Activated CD4-positive, alpha-beta T cell treated with anti-CD3 and anti-CD28 coated beads, Interleukin-2, amount 50 U/mL, for 16 hours (primary cell): ENCODE data around the gene BCL2.

Experiments used
- DNase-seq: peaks from one replicate; pipeline ENCODE4 v3.0.0-alpha.2; 2020

The BCL2 gene

GRCh38 chr18:63325086-63325686 is 5.6 kb upstream of the BCL2 start:
- DNase-seq, result no peak

- DNase-seq, result peak; percentile 77
Observed at GRCh38 chr18:63322908-63323634, 3.5 kb upstream of the BCL2 start.

GRCh38 chr18:63322206-63322605 is 2.6 kb upstream of the BCL2 start:
- DNase-seq, result no peak

- DNase-seq, result no peak
Observed at GRCh38 chr18:63321291-63321690, 1.7 kb upstream of the BCL2 start.

- DNase-seq, result no peak
Observed at GRCh38 chr18:63320975-63321265, 1.4 kb upstream of the BCL2 start.

GRCh38 chr18:63320123-63320974 is 780 bp upstream of the BCL2 start:
- DNase-seq, result peak; percentile 89

GRCh38 chr18:63318889-63319382 is 633 bp downstream of the BCL2 start:
- no peak for DNase-seq

- DNase-seq, result peak; percentile 88
Observed at GRCh38 chr18:63317982-63318888, 1.3 kb downstream of the BCL2 start.

GRCh38 chr18:63317556-63317946 is 2.0 kb downstream of the BCL2 start:
- DNase-seq, result no peak

- no peak for DNase-seq
Observed at GRCh38 chr18:63316612-63317555, 2.7 kb downstream of the BCL2 start.

GRCh38 chr18:63315876-63316275 is 3.7 kb downstream of the BCL2 start:
- DNase-seq, result no peak

- no peak for DNase-seq
Observed at GRCh38 chr18:63315131-63315662, 4.4 kb downstream of the BCL2 start.

- DNase-seq, result no peak
Observed at GRCh38 chr18:63314062-63314790, 5.3 kb downstream of the BCL2 start.

- DNase-seq, result no peak
Observed at GRCh38 chr18:63313396-63313917, 6.1 kb downstream of the BCL2 start.

- no peak for DNase-seq
Observed at GRCh38 chr18:63312737-63313395, 6.7 kb downstream of the BCL2 start.

GRCh38 chr18:63312019-63312409 is 7.6 kb downstream of the BCL2 start:
- no peak for DNase-seq

GRCh38 chr18:63311118-63312018 is 8.2 kb downstream of the BCL2 start:
- no peak for DNase-seq

- no peak for DNase-seq
Observed at GRCh38 chr18:63309422-63309821, 10.1 kb downstream of the BCL2 start.
